ENCODE data around the gene GABRG3.

GRCh38 chr15:27111323-27111722 lies 140.3 kb downstream of the GABRG3 start:
- TF ChIP-seq, protein P1, sequence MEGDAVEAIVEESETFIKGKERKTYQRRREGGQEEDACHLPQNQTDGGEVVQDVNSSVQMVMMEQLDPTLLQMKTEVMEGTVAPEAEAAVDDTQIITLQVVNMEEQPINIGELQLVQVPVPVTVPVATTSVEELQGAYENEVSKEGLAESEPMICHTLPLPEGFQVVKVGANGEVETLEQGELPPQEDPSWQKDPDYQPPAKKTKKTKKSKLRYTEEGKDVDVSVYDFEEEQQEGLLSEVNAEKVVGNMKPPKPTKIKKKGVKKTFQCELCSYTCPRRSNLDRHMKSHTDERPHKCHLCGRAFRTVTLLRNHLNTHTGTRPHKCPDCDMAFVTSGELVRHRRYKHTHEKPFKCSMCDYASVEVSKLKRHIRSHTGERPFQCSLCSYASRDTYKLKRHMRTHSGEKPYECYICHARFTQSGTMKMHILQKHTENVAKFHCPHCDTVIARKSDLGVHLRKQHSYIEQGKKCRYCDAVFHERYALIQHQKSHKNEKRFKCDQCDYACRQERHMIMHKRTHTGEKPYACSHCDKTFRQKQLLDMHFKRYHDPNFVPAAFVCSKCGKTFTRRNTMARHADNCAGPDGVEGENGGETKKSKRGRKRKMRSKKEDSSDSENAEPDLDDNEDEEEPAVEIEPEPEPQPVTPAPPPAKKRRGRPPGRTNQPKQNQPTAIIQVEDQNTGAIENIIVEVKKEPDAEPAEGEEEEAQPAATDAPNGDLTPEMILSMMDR (IDR thresholded peaks at IDR 0.05; ENCODE audit: poor library complexity), result no peak
- no peak for TF ChIP-seq EZH2 (IDR thresholded peaks at IDR 0.05; ENCODE audit: borderline replicate concordance)
